HK-2 (cell line): Measurements from ENCODE around the gene RPS27.

ENCODE experiments used
- DNase-seq: peaks from one replicate; pipeline ENCODE4 v3.0.0-alpha.2; 2018; ENCODE audit not compliant: unreplicated experiment

The RPS27 gene

GRCh38 chr1:153990468-153991150 lies at the start of gene RPS27:
TSS of gene RPS27 (plus strand) at chr1:153990762. CDS start at chr1:153990797, 35 bp downstream.
- peak; percentile 89 for DNase-seq

GRCh38 chr1:153941826-153942725 lies 48.5 kb upstream of the RPS27 start:
- DNase-seq = no peak

GRCh38 chr1:153942766-153943549 lies 47.6 kb upstream of the RPS27 start:
- no peak for DNase-seq

- DNase-seq = no peak
Measured at GRCh38 chr1:153944005-153944826, 46.3 kb upstream of the RPS27 start.

- DNase-seq = no peak
Measured at GRCh38 chr1:153944827-153945117, 45.8 kb upstream of the RPS27 start.

- no peak for DNase-seq
Measured at GRCh38 chr1:153945131-153945794, 45.3 kb upstream of the RPS27 start.

GRCh38 chr1:153945795-153946621 lies 44.6 kb upstream of the RPS27 start:
- DNase-seq = peak; percentile 78

- DNase-seq = peak; percentile 81
Measured at GRCh38 chr1:153946622-153947241, 43.8 kb upstream of the RPS27 start, which contains the start of gene DENND4B. TSS of gene DENND4B (minus strand) at chr1:153946718. CDS start at chr1:153944374, 2,344 bp downstream.

- no peak for DNase-seq
Measured at GRCh38 chr1:153951183-153951582, 39.4 kb upstream of the RPS27 start.

GRCh38 chr1:153951801-153952200 lies 38.8 kb upstream of the RPS27 start:
- DNase-seq = no peak

- DNase-seq = no peak
Measured at GRCh38 chr1:153953859-153954365, 36.6 kb upstream of the RPS27 start.

GRCh38 chr1:153954826-153955225 lies 35.7 kb upstream of the RPS27 start:
- no peak for DNase-seq

GRCh38 chr1:153956997-153957715 lies 33.4 kb upstream of the RPS27 start:
- DNase-seq = no peak

- no peak for DNase-seq
Measured at GRCh38 chr1:153957744-153958110, 32.8 kb upstream of the RPS27 start.

- DNase-seq = peak; percentile 98
Measured at GRCh38 chr1:153958111-153958960, 32.2 kb upstream of the RPS27 start, which contains the start of gene CRTC2. TSS of gene CRTC2 (minus strand) at chr1:153958612. CDS start at chr1:153958497, 115 bp downstream.

GRCh38 chr1:153958961-153959260 lies 31.7 kb upstream of the RPS27 start:
- DNase-seq = no peak

- no peak for DNase-seq
Measured at GRCh38 chr1:153959454-153959853, 31.1 kb upstream of the RPS27 start.

GRCh38 chr1:153960206-153960605 lies 30.4 kb upstream of the RPS27 start:
- DNase-seq = no peak
